ENCODE data around the gene MPLKIP.
"Not testable (repeated sequence)": the region's sequence is repeated elsewhere in the genome, so short reads cannot be mapped to it uniquely, and the experiment has no call there.

- TF ChIP-seq, protein P1, sequence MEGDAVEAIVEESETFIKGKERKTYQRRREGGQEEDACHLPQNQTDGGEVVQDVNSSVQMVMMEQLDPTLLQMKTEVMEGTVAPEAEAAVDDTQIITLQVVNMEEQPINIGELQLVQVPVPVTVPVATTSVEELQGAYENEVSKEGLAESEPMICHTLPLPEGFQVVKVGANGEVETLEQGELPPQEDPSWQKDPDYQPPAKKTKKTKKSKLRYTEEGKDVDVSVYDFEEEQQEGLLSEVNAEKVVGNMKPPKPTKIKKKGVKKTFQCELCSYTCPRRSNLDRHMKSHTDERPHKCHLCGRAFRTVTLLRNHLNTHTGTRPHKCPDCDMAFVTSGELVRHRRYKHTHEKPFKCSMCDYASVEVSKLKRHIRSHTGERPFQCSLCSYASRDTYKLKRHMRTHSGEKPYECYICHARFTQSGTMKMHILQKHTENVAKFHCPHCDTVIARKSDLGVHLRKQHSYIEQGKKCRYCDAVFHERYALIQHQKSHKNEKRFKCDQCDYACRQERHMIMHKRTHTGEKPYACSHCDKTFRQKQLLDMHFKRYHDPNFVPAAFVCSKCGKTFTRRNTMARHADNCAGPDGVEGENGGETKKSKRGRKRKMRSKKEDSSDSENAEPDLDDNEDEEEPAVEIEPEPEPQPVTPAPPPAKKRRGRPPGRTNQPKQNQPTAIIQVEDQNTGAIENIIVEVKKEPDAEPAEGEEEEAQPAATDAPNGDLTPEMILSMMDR (conservative IDR thresholded peaks at IDR 0.05 in 1 of 2, IDR thresholded peaks at IDR 0.05 in 1 of 2; ENCODE audit: low read depth in 1 of 2, low read length in 2 of 2) = not testable (repeated sequence)
- not testable (repeated sequence) for TF ChIP-seq EZH2 (IDR thresholded peaks at IDR 0.05; ENCODE audit: low read length, missing control alignments)
These were observed 13.8 kb upstream of the MPLKIP start for GRCh38 chr7:40148247-40148580.

All from fibroblast of lung (primary cell).